A673 (cell line): ENCODE data around the gene SLC15A3. TPM values are rescaled to one million over a fixed set of nuclear protein-coding genes. Genes with fewer than 3 reads are reported as not detected.

Experiments used
- BruUV-seq: library from RNA; stranded (reverse); fragments of 400-500 nt; replicated peaks from 2 replicates; lab custom pipeline; 2021; lab: Mats Ljungman, UMichigan
- CTCF ChIA-PET: fragments of 300-600 bp; sonication (Branson Sonifier 250); formaldehyde crosslinking; loops from one replicate; lab custom pipeline; 2022; ENCODE audit warnings: antibody characterized with exemption; lab: Charles Lee
- POLR2A ChIA-PET: fragments of 300-600 bp; sonication (Branson Sonifier 250); formaldehyde crosslinking; loops from one replicate; lab custom pipeline; 2022; ENCODE audit warnings: antibody characterized with exemption; ENCODE audit not compliant: low non-redundant PET; lab: Charles Lee
- DNase-seq: peaks from one replicate; pipeline ENCODE4 v3.0.0-alpha.2; 2015; ENCODE audit warnings: low spot score
- H3K27ac ChIP-seq: fragments of 200-600 bp; sonication (generic); 2 replicates; pipeline ENCODE4 v1.5.1; 2016; ENCODE audit warnings: mixed run types, low read depth, mild to moderate bottlenecking, mixed read lengths, antibody characterized with exemption, low read length; ENCODE audit not compliant: poor library complexity, severe bottlenecking
- H3K27me3 ChIP-seq: fragments of 200-600 bp; sonication (generic); replicated peaks from 2 replicates; pipeline ENCODE4 v1.6.1; 2017; ENCODE audit warnings: mixed run types, low read depth, mild to moderate bottlenecking, mixed read lengths, antibody characterized with exemption, low read length; ENCODE audit not compliant: insufficient read depth, poor library complexity
- H3K36me3 ChIP-seq: fragments of 200-600 bp; sonication (generic); 2 replicates; pipeline ENCODE4 v1.6.1; 2016; ENCODE audit warnings: mixed run types, mild to moderate bottlenecking, mixed read lengths, antibody characterized with exemption, low read length; ENCODE audit not compliant: insufficient read depth, poor library complexity, severe bottlenecking
- H3K4me1 ChIP-seq: fragments of 200-600 bp; sonication (generic); 2 replicates; pipeline ENCODE4 v1.6.1; 2017; ENCODE audit warnings: mixed run types, mild to moderate bottlenecking, mixed read lengths, antibody characterized with exemption, low read length; ENCODE audit not compliant: insufficient read depth, poor library complexity, severe bottlenecking
- H3K4me3 ChIP-seq: fragments of 200-600 bp; sonication (generic); 2 replicates; pipeline ENCODE4 v1.5.1; 2016; ENCODE audit warnings: low read depth, mixed run types, mild to moderate bottlenecking, mixed read lengths, low read length; ENCODE audit not compliant: poor library complexity, severe bottlenecking
- H3K9me3 ChIP-seq: fragments of 200-600 bp; sonication (generic); 2 replicates; pipeline ENCODE4 v1.6.1; 2016; ENCODE audit warnings: mixed run types, low read depth, mild to moderate bottlenecking, mixed read lengths, antibody characterized with exemption, low read length; ENCODE audit not compliant: poor library complexity, severe bottlenecking
- EZH2 ChIP-seq: fragments of 200-600 bp; sonication (generic); IDR thresholded peaks from 2 replicates; pipeline ENCODE4 v1.6.1; 2017; ENCODE audit warnings: borderline replicate concordance, low read depth, mild to moderate bottlenecking, mixed read lengths, antibody characterized with exemption, low read length; ENCODE audit not compliant: poor library complexity, severe bottlenecking
- intact Hi-C: fragments of 100-400 bp; cut with micrococcal nuclease; formaldehyde crosslinking; loops from one replicate; pipeline ENCODE4 v1.10.0; 2022; ENCODE audit not compliant: unreplicated experiment
- total RNA-seq: library from RNA; stranded (reverse); gene quantifications from 2 replicates; pipeline ENCODE4 v1.2.3, GENCODE V29; 2021
- TF ChIP-seq, protein P1 (sequence below): fragments of 300-800, 200-600 bp; sonication (generic); conservative IDR thresholded peaks from 2 replicates; pipeline ENCODE4 v1.5.1; 2017; ENCODE audit warnings: low read depth, mild to moderate bottlenecking, antibody characterized with exemption, low read length, moderate library complexity, mixed read lengths

SLC15A3 gene
- total RNA-seq, 1 experiment from 2014 or later: not detected

DNA sequence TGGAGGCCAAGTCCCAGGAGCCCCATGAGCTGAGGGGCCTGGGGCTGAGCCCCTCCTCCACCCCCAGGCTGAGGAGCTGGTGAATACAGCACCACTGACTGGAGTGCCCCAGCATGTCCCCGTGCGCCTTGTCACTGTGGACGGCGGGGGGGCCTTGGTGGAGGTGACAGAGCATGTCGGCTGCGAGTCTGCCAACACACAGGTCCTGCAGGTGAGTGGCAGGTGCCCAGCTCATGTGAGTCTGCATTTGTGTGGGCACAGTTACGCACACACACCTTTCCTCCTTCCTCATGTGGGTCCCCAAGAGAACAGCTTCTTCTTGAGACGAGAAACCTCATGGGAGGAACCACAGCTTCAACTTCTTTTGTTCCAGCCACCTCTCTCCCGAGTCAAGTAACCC is 20.1 kb downstream of the SLC15A3 start:
- POLR2A ChIA-PET: no interaction called here

GRCh38 chr11:60930394-60930793 is 21.6 kb downstream of the SLC15A3 start:
- CTCF ChIA-PET: no interaction called here
- Histone ChIP-seq H3K36me3 (peaks cover 27% of the 10 kb centered on the region), H3K9me3 (no peaks in the 10 kb centered on the region), H3K27me3 (no peaks in the 10 kb centered on the region), H3K4me3 (no peak overlapping the region), H3K27ac (no peak overlapping the region), H3K4me1 (peaks cover 8% of the 10 kb centered on the region)
- BruUV-seq: no TSS peak
- POLR2A ChIA-PET: no interaction called here
- intact Hi-C loops: no loop called here
- no peak for TF ChIP-seq EZH2
- TF ChIP-seq, protein P1, sequence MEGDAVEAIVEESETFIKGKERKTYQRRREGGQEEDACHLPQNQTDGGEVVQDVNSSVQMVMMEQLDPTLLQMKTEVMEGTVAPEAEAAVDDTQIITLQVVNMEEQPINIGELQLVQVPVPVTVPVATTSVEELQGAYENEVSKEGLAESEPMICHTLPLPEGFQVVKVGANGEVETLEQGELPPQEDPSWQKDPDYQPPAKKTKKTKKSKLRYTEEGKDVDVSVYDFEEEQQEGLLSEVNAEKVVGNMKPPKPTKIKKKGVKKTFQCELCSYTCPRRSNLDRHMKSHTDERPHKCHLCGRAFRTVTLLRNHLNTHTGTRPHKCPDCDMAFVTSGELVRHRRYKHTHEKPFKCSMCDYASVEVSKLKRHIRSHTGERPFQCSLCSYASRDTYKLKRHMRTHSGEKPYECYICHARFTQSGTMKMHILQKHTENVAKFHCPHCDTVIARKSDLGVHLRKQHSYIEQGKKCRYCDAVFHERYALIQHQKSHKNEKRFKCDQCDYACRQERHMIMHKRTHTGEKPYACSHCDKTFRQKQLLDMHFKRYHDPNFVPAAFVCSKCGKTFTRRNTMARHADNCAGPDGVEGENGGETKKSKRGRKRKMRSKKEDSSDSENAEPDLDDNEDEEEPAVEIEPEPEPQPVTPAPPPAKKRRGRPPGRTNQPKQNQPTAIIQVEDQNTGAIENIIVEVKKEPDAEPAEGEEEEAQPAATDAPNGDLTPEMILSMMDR: no peak
- no peak for DNase-seq

More for the DNA sequence above, 20.1 kb downstream of the SLC15A3 start:
- Histone ChIP-seq H3K27me3 (no peaks in the 10 kb centered on the region), H3K4me3 (no peak overlapping the region), H3K27ac (no peak overlapping the region), H3K36me3 (peaks cover 27% of the 10 kb centered on the region), H3K4me1 (no peaks in the 10 kb centered on the region), H3K9me3 (no peaks in the 10 kb centered on the region)
- CTCF ChIA-PET: no interaction called here
- no peak for DNase-seq
- no TSS peak for BruUV-seq
- TF ChIP-seq, protein P1: no peak
- no peak for TF ChIP-seq EZH2
- intact Hi-C loops: no loop called here

- TF ChIP-seq, protein P1: no peak
- TF ChIP-seq EZH2: no peak
- ChIA-PET CTCF (no interaction called here), POLR2A (no interaction called here)
- H3K27me3 ChIP-seq: no peaks in the 10 kb centered on the region
- DNase-seq: no peak
- H3K27ac ChIP-seq: no peak overlapping the region
- H3K9me3 ChIP-seq: no peaks in the 10 kb centered on the region
- peaks cover 11% of the 10 kb centered on the region for H3K4me1 ChIP-seq
- peaks cover 27% of the 10 kb centered on the region for H3K36me3 ChIP-seq
- H3K4me3 ChIP-seq: no peak overlapping the region
- no TSS peak for BruUV-seq
- intact Hi-C loops: no loop called here
These were observed 22.2 kb downstream of the SLC15A3 start for GRCh38 chr11:60929764-60930163.
